ENCODE measurements around the gene BAIAP2L2.

BAIAP2L2 gene

DNA sequence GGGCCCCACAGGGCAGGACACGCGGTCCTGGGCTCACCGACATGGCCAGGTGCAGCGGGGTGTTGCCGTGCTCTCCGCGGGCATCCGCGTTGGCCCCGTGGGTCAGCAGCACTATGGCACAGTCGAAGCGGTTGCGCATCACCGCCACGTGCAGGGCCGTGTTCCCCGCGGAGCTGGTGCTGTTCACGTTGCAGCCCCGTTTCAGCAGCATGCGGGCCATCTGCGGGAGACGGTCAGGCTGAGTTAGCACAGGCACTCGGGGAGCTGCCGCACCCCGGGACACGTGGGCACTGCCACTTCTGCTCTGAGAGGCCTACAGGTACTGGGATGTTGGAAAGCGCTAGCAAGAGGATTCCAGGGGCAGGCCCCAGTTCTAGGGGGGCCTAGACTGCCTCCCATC lies 22.3 kb upstream of the BAIAP2L2 start:
- DNase-seq (ENCODE audit: low spot score), result no peak
- Histone ChIP-seq H4K91ac (ENCODE audit: low read depth, low read length, poor library complexity) (no peak overlapping the region), H3K4me3 (ENCODE audit: low read length in 2 of 2) (no peak overlapping the region), H3K9me3 (replicated peaks in 1 of 2; ENCODE audit: control insufficient read depth in 2 of 2, insufficient read depth in 1 of 2, low read depth in 1 of 2, low read length in 2 of 2) (no peaks in the 10 kb centered on the region), H2BK15ac (ENCODE audit: low read length) (no peak overlapping the region), H2BK5ac (ENCODE audit: low read length) (peak overlapping the region; percentile 54), H3K14ac (ENCODE audit: low read length) (no peak overlapping the region), H2BK12ac (ENCODE audit: low read length) (no peak overlapping the region), H3K23ac (ENCODE audit: low read depth, low read length, poor library complexity) (no peak overlapping the region), H3K4me2 (ENCODE audit: insufficient read depth, low read length, poor library complexity, severe bottlenecking) (no peak overlapping the region), H3K4ac (ENCODE audit: low read length) (no peak overlapping the region), H3K36me3 (replicated peaks in 1 of 2; ENCODE audit: control insufficient read depth in 2 of 2, insufficient read depth in 2 of 2, low read length in 2 of 2) (peaks cover 4 to 6% of the 10 kb centered on the region in 2 donors), H3K9ac (ENCODE audit: low read depth, low read length, poor library complexity) (peak overlapping the region; percentile 83), H3K27ac (replicated peaks; ENCODE audit: low read length) (no peak overlapping the region), H2AK5ac (ENCODE audit: low read depth, low read length) (no peak overlapping the region), H3K27me3 (ENCODE audit: control insufficient read depth in 3 of 3, insufficient read depth in 3 of 3, low read depth in 1 of 3, low read length in 3 of 3) (no peaks in the 10 kb centered on the region), H2AFZ (ENCODE audit: low read length) (no peak overlapping the region), H3K79me1 (ENCODE audit: low read depth, low read length) (no peaks in the 10 kb centered on the region), H3K18ac (ENCODE audit: low read length) (peak overlapping the region; percentile 83), H4K8ac (ENCODE audit: low read depth, low read length) (no peak overlapping the region), H3K4me1 (ENCODE audit: control insufficient read depth in 2 of 2, insufficient read depth in 1 of 2, low read depth in 1 of 2, low read length in 2 of 2) (no peaks in the 10 kb centered on the region), H2BK120ac (ENCODE audit: low read depth, low read length) (no peak overlapping the region)
- WGBS, 2 donors (ENCODE audit: extremely low coverage in 2 of 2, insufficient read length in 2 of 2, insufficient replicate concordance in 1 of 2), result no CpG with 5 or more reads among the region's 28 CpGs

DNA sequence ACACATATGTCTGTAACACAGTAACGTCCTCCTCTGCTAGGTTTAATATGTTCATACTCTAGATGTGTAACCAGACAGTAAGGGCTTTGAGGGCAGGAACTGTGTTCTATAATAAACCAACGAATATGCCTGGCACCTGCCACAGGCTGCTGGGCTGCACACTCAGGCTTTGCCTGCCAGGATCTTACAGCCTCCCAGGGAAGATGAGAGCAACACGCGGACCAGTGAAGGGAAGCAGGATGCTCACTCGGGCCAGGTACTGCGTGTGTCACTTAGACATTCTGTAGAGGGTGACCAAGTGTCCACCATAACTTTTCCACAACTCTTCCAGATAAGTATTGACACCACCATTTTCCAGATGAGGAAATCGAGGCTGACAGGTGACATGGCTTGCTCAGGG lies 21.7 kb upstream of the BAIAP2L2 start:
- Histone ChIP-seq H2BK5ac (ENCODE audit: low read length) (no peak overlapping the region), H2BK120ac (ENCODE audit: low read depth, low read length) (no peak overlapping the region), H3K14ac (ENCODE audit: low read length) (no peak overlapping the region), H3K9me3 (replicated peaks in 1 of 2; ENCODE audit: control insufficient read depth in 2 of 2, insufficient read depth in 1 of 2, low read depth in 1 of 2, low read length in 2 of 2) (no peaks in the 10 kb centered on the region), H3K4ac (ENCODE audit: low read length) (no peak overlapping the region), H3K27ac (replicated peaks; ENCODE audit: low read length) (no peak overlapping the region), H2AFZ (ENCODE audit: low read length) (no peak overlapping the region), H3K23ac (ENCODE audit: low read depth, low read length, poor library complexity) (no peak overlapping the region), H3K18ac (ENCODE audit: low read length) (no peak overlapping the region), H3K79me1 (ENCODE audit: low read depth, low read length) (no peaks in the 10 kb centered on the region), H3K4me3 (ENCODE audit: low read length in 2 of 2) (no peak overlapping the region), H3K4me2 (ENCODE audit: insufficient read depth, low read length, poor library complexity, severe bottlenecking) (no peak overlapping the region), H2AK5ac (ENCODE audit: low read depth, low read length) (no peak overlapping the region), H3K4me1 (ENCODE audit: control insufficient read depth in 2 of 2, insufficient read depth in 1 of 2, low read depth in 1 of 2, low read length in 2 of 2) (peaks cover 0 to 2% of the 10 kb centered on the region in 2 donors), H2BK15ac (ENCODE audit: low read length) (no peak overlapping the region), H3K27me3 (ENCODE audit: control insufficient read depth in 3 of 3, insufficient read depth in 3 of 3, low read depth in 1 of 3, low read length in 3 of 3) (no peaks in the 10 kb centered on the region), H4K8ac (ENCODE audit: low read depth, low read length) (no peak overlapping the region), H3K9ac (ENCODE audit: low read depth, low read length, poor library complexity) (no peak overlapping the region), H4K91ac (ENCODE audit: low read depth, low read length, poor library complexity) (no peak overlapping the region), H3K36me3 (replicated peaks in 1 of 2; ENCODE audit: control insufficient read depth in 2 of 2, insufficient read depth in 2 of 2, low read length in 2 of 2) (peaks cover 4 to 6% of the 10 kb centered on the region in 2 donors), H2BK12ac (ENCODE audit: low read length) (no peak overlapping the region)
- no CpG with 5 or more reads among the region's 7 CpGs for WGBS, 2 donors (ENCODE audit: extremely low coverage in 2 of 2, insufficient read length in 2 of 2, insufficient replicate concordance in 1 of 2)
- no peak for DNase-seq (ENCODE audit: low spot score)

DNA sequence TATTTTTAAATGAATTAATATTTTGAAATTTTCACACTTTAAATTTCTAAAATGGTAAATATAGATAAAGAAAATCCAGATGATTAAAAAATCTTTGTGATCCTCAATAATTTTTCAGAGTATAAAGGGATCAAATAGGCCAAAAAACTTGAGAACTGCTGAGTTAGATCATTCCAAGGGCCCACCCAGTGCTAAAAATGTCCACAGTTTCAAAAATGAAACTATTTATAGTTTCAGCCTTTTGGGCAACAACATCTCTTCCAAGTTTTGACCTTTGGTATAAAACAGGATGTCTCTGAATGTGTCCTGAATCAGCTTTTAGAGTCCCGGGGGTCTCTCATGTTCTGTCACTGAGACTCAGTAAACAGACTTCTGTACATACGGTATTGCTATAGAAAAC lies 20.9 kb upstream of the BAIAP2L2 start:
- Histone ChIP-seq H3K4me1 (ENCODE audit: control insufficient read depth in 2 of 2, insufficient read depth in 1 of 2, low read depth in 1 of 2, low read length in 2 of 2) (peaks cover 0 to 5% of the 10 kb centered on the region in 2 donors), H3K4me2 (ENCODE audit: insufficient read depth, low read length, poor library complexity, severe bottlenecking) (no peak overlapping the region), H2AK5ac (ENCODE audit: low read depth, low read length) (no peak overlapping the region), H4K91ac (ENCODE audit: low read depth, low read length, poor library complexity) (no peak overlapping the region), H3K18ac (ENCODE audit: low read length) (no peak overlapping the region), H2BK120ac (ENCODE audit: low read depth, low read length) (no peak overlapping the region), H2BK12ac (ENCODE audit: low read length) (no peak overlapping the region), H3K79me1 (ENCODE audit: low read depth, low read length) (no peaks in the 10 kb centered on the region), H3K27ac (replicated peaks; ENCODE audit: low read length) (no peak overlapping the region), H4K8ac (ENCODE audit: low read depth, low read length) (no peak overlapping the region), H3K9ac (ENCODE audit: low read depth, low read length, poor library complexity) (no peak overlapping the region), H2BK5ac (ENCODE audit: low read length) (no peak overlapping the region), H3K9me3 (replicated peaks in 1 of 2; ENCODE audit: control insufficient read depth in 2 of 2, insufficient read depth in 1 of 2, low read depth in 1 of 2, low read length in 2 of 2) (no peaks in the 10 kb centered on the region), H3K36me3 (replicated peaks in 1 of 2; ENCODE audit: control insufficient read depth in 2 of 2, insufficient read depth in 2 of 2, low read length in 2 of 2) (peaks cover 4 to 6% of the 10 kb centered on the region in 2 donors), H3K23ac (ENCODE audit: low read depth, low read length, poor library complexity) (no peak overlapping the region), H3K4me3 (ENCODE audit: low read length in 2 of 2) (no peak overlapping the region), H2BK15ac (ENCODE audit: low read length) (no peak overlapping the region), H3K14ac (ENCODE audit: low read length) (no peak overlapping the region), H3K27me3 (ENCODE audit: control insufficient read depth in 3 of 3, insufficient read depth in 3 of 3, low read depth in 1 of 3, low read length in 3 of 3) (no peaks in the 10 kb centered on the region), H2AFZ (ENCODE audit: low read length) (no peak overlapping the region), H3K4ac (ENCODE audit: low read length) (no peak overlapping the region)
- WGBS, 2 donors (ENCODE audit: extremely low coverage in 2 of 2, insufficient read length in 2 of 2, insufficient replicate concordance in 1 of 2), result no CpG with 5 or more reads among the region's 2 CpGs
- no peak for DNase-seq (ENCODE audit: low spot score)

DNA sequence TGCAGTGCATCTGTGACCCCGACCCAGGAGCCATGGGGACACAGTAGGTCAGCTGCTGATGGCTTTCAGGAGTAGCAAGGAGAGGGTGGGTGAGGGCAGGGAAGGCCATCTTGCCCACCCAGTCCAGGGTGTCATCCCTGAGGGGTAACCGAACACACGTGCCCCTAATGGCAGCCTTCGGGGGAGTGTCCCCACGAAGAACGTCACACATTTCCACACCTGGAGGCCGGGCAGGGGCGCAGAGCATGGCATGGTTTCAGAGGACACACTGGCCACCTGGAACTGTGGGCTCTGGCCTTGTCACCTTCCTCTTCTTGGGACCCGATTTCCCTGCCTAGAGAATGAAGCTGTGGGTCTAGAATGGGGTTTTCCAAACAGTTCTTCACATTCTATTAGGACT lies 19.4 kb upstream of the BAIAP2L2 start:
- H3K27me3 ChIP-seq (ENCODE audit: control insufficient read depth in 3 of 3, insufficient read depth in 3 of 3, low read depth in 1 of 3, low read length in 3 of 3), result no peaks in the 10 kb centered on the region
- no peak overlapping the region for H2BK15ac ChIP-seq (ENCODE audit: low read length)
- H3K23ac ChIP-seq (ENCODE audit: low read depth, low read length, poor library complexity), result no peak overlapping the region
- H3K79me1 ChIP-seq (ENCODE audit: low read depth, low read length), result peaks cover 1% of the 10 kb centered on the region
- H3K4me1 ChIP-seq (ENCODE audit: control insufficient read depth in 2 of 2, insufficient read depth in 1 of 2, low read depth in 1 of 2, low read length in 2 of 2), result peaks cover 0 to 7% of the 10 kb centered on the region in 2 donors
- no peak overlapping the region for H3K4ac ChIP-seq (ENCODE audit: low read length)
- H3K9ac ChIP-seq (ENCODE audit: low read depth, low read length, poor library complexity), result no peak overlapping the region
- H3K27ac ChIP-seq (replicated peaks; ENCODE audit: low read length), result no peak overlapping the region
- peaks cover 0 to 3% of the 10 kb centered on the region in 2 donors for H3K9me3 ChIP-seq (replicated peaks in 1 of 2; ENCODE audit: control insufficient read depth in 2 of 2, insufficient read depth in 1 of 2, low read depth in 1 of 2, low read length in 2 of 2)
- no peak overlapping the region for H3K4me2 ChIP-seq (ENCODE audit: insufficient read depth, low read length, poor library complexity, severe bottlenecking)
- no peak overlapping the region for H4K91ac ChIP-seq (ENCODE audit: low read depth, low read length, poor library complexity)
- H2AK5ac ChIP-seq (ENCODE audit: low read depth, low read length), result no peak overlapping the region
- no peak overlapping the region for H2BK5ac ChIP-seq (ENCODE audit: low read length)
- H3K36me3 ChIP-seq (replicated peaks in 1 of 2; ENCODE audit: control insufficient read depth in 2 of 2, insufficient read depth in 2 of 2, low read length in 2 of 2), result peaks cover 3 to 5% of the 10 kb centered on the region in 2 donors
- no peak overlapping the region for H3K4me3 ChIP-seq (ENCODE audit: low read length in 2 of 2)
- no peak overlapping the region for H2BK12ac ChIP-seq (ENCODE audit: low read length)
- no peak overlapping the region for H2AFZ ChIP-seq (ENCODE audit: low read length)
- H2BK120ac ChIP-seq (ENCODE audit: low read depth, low read length), result no peak overlapping the region
- WGBS, 2 donors (ENCODE audit: extremely low coverage in 2 of 2, insufficient read length in 2 of 2, insufficient replicate concordance in 1 of 2), result no CpG with 5 or more reads among the region's 9 CpGs
- no peak overlapping the region for H3K18ac ChIP-seq (ENCODE audit: low read length)
- no peak for DNase-seq (ENCODE audit: low spot score)
- no peak overlapping the region for H4K8ac ChIP-seq (ENCODE audit: low read depth, low read length)
- H3K14ac ChIP-seq (ENCODE audit: low read length), result no peak overlapping the region

All from neuronal stem cell (in vitro differentiated cells).